DOHH2 (cell line): ENCODE measurements around the gene ARHGEF16.

Experiments used
- CTCF ChIP-seq: fragments of 200-600 bp; sonication (generic); IDR thresholded peaks from one replicate; pipeline ENCODE4 v1.5.1; 2014; ENCODE audit warnings: antibody characterized with exemption, mild to moderate bottlenecking, low read depth, low read length; ENCODE audit not compliant: poor library complexity, severe bottlenecking
- EZH2phosphoT487 ChIP-seq: fragments of 200-600 bp; sonication (generic); IDR thresholded peaks from 2 replicates; pipeline ENCODE4 v1.6.1; 2017; ENCODE audit warnings: borderline replicate concordance, mild to moderate bottlenecking, antibody characterized with exemption, low read length, moderate library complexity, mixed read lengths

- TF ChIP-seq CTCF: no peak
- no peak for TF ChIP-seq EZH2phosphoT487
These were observed 17.8 kb downstream of the ARHGEF16 start for GRCh38 chr1:3472088-3472850.
